Tibial nerve (tissue), 4 donors: ENCODE data around the gene THSD7B.

Experiments
- EP300 ChIP-seq, 2 donors: sonication (generic); formaldehyde crosslinking; IDR thresholded peaks; one replicate each; pipeline ENCODE4 v1.6.1; 2017; ENCODE audit warnings: antibody characterized with exemption in 2 of 2, mild to moderate bottlenecking in 1 of 2
- TF ChIP-seq, protein P1 (sequence below), 5 experiments: fragments of 200-600 bp in 3 of 5; fragments of 450-650 bp in 2 of 5; sonication (generic) in 3 of 5; IDR thresholded peaks; one replicate each; pipeline ENCODE4 v1.5.1; 2016 to 2019; ENCODE audit warnings: antibody characterized with exemption in 5 of 5, mild to moderate bottlenecking in 3 of 5, moderate library complexity in 2 of 5

DNA sequence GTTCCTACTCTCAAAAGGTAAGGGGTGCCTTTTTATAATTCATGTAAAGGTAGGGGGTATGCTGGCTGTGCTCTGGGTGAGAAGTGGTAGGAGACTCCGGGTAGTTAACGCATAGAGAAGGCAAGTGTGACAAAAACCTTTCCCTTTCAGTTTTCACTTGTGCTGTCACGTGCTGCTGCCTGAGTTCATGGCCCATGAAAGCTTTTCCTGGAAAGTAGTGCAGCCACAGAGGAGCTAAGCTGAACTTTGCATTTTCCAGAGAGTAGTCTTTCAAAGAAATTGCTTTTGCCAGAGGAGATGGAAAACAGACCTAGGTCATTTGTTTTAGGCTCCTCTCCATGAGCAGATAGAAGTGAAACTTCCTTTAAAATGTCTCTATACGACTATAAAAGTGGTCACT, 44.7 kb downstream of the THSD7B start:
- TF ChIP-seq EP300 (IDR thresholded peaks at IDR 0.05), result no peak
- TF ChIP-seq, protein P1, sequence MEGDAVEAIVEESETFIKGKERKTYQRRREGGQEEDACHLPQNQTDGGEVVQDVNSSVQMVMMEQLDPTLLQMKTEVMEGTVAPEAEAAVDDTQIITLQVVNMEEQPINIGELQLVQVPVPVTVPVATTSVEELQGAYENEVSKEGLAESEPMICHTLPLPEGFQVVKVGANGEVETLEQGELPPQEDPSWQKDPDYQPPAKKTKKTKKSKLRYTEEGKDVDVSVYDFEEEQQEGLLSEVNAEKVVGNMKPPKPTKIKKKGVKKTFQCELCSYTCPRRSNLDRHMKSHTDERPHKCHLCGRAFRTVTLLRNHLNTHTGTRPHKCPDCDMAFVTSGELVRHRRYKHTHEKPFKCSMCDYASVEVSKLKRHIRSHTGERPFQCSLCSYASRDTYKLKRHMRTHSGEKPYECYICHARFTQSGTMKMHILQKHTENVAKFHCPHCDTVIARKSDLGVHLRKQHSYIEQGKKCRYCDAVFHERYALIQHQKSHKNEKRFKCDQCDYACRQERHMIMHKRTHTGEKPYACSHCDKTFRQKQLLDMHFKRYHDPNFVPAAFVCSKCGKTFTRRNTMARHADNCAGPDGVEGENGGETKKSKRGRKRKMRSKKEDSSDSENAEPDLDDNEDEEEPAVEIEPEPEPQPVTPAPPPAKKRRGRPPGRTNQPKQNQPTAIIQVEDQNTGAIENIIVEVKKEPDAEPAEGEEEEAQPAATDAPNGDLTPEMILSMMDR (IDR thresholded peaks at IDR 0.05), result no peak
